MM.1S (cell line): ENCODE results near the gene MTO1.
A peak's percentile ranks its signal among the peaks of the same experiment; 100 is the strongest.

Source experiments
- DNase-seq: peaks from one replicate; pipeline ENCODE4 v3.0.0-alpha.2; 2015
- H2AFZ ChIP-seq: fragments of 300-600 bp; sonication (generic); 2 replicates; pipeline ENCODE4 v1.6.0; 2016; ENCODE audit warnings: antibody characterized with exemption, low read length
- H3F3A ChIP-seq: fragments of 300-600 bp; sonication (generic); 2 replicates; pipeline ENCODE4 v1.6.1; 2016; ENCODE audit warnings: mild to moderate bottlenecking, antibody characterized with exemption, low read length, moderate library complexity, mixed read lengths; ENCODE audit not compliant: insufficient read depth
- H3K27ac ChIP-seq: fragments of 300-600 bp; sonication (generic); 2 replicates; pipeline ENCODE4 v1.5.1; 2016; ENCODE audit warnings: mild to moderate bottlenecking, low read length
- H3K27me3 ChIP-seq: fragments of 300-600 bp; sonication (generic); replicated peaks from 2 replicates; pipeline ENCODE4 v1.6.0; 2016; ENCODE audit warnings: low read length; ENCODE audit not compliant: insufficient read depth
- H3K36me3 ChIP-seq: fragments of 300-600 bp; sonication (generic); replicated peaks from 2 replicates; pipeline ENCODE4 v1.6.1; 2016; ENCODE audit warnings: mild to moderate bottlenecking, low read length, mixed read lengths; ENCODE audit not compliant: insufficient read depth
- H3K4me1 ChIP-seq: fragments of 300-600 bp; sonication (generic); 2 replicates; pipeline ENCODE4 v1.6.1; 2016; ENCODE audit warnings: low read length, mixed read lengths
- H3K4me2 ChIP-seq: fragments of 300-600 bp; sonication (generic); 2 replicates; pipeline ENCODE4 v1.6.0; 2016; ENCODE audit warnings: low read depth, low read length
- H3K4me3 ChIP-seq: fragments of 300-600 bp; sonication (generic); 2 replicates; pipeline ENCODE4 v1.5.1; 2016; ENCODE audit warnings: low read length, mixed read lengths
- H3K79me2 ChIP-seq: fragments of 300-600 bp; sonication (generic); 2 replicates; pipeline ENCODE4 v1.6.1; 2016; ENCODE audit warnings: mixed run types, low read length, mixed read lengths
- H3K9ac ChIP-seq: fragments of 300-600 bp; sonication (generic); 2 replicates; pipeline ENCODE4 v1.6.1; 2016; ENCODE audit warnings: low read length, mixed read lengths
- H3K9me2 ChIP-seq: fragments of 300-600 bp; sonication (generic); replicated peaks from 2 replicates; pipeline ENCODE4 v1.6.1; 2016; ENCODE audit warnings: mild to moderate bottlenecking, low read length, mixed read lengths; ENCODE audit not compliant: insufficient read depth
- H3K9me3 ChIP-seq: fragments of 300-600 bp; sonication (generic); replicated peaks from 2 replicates; pipeline ENCODE4 v1.6.1; 2016; ENCODE audit warnings: mild to moderate bottlenecking, low read length, mixed read lengths; ENCODE audit not compliant: insufficient read depth
- H4K20me1 ChIP-seq: fragments of 300-600 bp; sonication (generic); 2 replicates; pipeline ENCODE4 v1.6.1; 2016; ENCODE audit warnings: mild to moderate bottlenecking, low read length, moderate library complexity, mixed read lengths; ENCODE audit not compliant: insufficient read depth
- EZH2 ChIP-seq: fragments of 300-600 bp; sonication (generic); optimal IDR thresholded peaks from 2 replicates; pipeline ENCODE3; 2017; ENCODE audit warnings: low read depth, mild to moderate bottlenecking, antibody characterized with exemption, low read length, mixed read lengths
- EZH2phosphoT487 ChIP-seq: fragments of 300-600 bp; sonication (generic); IDR thresholded peaks from 2 replicates; pipeline ENCODE4 v1.6.1; 2018; ENCODE audit warnings: antibody characterized with exemption, low read length
- TF ChIP-seq, protein P1 (sequence below): fragments of 300-600 bp; sonication (generic); IDR thresholded peaks from 2 replicates; pipeline ENCODE4 v1.5.1; 2016; ENCODE audit warnings: antibody characterized with exemption, low read length, mixed read lengths

The MTO1 gene

DNA sequence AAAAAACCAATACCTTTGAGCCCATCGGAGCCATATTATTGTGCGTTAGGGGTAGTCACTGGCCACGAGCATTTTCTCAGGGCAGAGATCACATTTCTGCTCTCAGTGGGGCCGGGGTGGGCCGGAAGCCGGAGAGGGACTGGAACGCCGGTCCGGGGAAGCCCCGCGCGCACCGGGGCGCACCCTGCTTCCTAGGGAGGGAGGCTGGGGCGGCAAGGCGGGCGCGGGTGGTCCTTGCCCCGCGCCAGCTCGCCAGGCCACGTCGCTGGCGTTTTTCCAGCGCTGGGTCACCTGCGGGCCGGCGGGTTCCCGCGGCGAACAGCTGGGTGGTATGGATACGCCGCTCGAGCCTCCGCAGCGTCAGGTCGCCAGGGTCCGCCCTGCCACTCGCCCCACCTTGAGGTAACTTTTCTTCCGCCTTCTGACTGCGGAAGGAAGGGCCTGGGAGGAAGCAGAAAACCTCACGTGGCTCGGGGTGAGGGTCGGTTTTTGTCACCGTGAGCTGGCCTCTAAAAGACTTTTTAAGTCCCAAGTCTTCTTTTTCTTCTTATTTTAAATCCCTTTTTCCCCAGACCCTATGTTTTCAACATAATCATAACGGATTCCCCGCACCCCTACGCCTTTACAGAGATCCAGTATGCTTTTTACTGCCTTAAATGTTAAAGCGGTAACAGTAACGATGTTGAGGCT, 62.0 kb downstream of the MTO1 start:
- H4K20me1 ChIP-seq: peaks cover 16% of the 10 kb centered on the region
- H3K79me2 ChIP-seq: peaks cover 28% of the 10 kb centered on the region
- peak overlapping the region; percentile 90 for H3K4me3 ChIP-seq
- H3K4me2 ChIP-seq: peak overlapping the region; percentile 72
- H3K9me2 ChIP-seq: no peaks in the 10 kb centered on the region
- no peaks in the 10 kb centered on the region for H3K9me3 ChIP-seq
- no peak for TF ChIP-seq EZH2
- TF ChIP-seq, protein P1, sequence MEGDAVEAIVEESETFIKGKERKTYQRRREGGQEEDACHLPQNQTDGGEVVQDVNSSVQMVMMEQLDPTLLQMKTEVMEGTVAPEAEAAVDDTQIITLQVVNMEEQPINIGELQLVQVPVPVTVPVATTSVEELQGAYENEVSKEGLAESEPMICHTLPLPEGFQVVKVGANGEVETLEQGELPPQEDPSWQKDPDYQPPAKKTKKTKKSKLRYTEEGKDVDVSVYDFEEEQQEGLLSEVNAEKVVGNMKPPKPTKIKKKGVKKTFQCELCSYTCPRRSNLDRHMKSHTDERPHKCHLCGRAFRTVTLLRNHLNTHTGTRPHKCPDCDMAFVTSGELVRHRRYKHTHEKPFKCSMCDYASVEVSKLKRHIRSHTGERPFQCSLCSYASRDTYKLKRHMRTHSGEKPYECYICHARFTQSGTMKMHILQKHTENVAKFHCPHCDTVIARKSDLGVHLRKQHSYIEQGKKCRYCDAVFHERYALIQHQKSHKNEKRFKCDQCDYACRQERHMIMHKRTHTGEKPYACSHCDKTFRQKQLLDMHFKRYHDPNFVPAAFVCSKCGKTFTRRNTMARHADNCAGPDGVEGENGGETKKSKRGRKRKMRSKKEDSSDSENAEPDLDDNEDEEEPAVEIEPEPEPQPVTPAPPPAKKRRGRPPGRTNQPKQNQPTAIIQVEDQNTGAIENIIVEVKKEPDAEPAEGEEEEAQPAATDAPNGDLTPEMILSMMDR: no peak
- no peak for TF ChIP-seq EZH2phosphoT487
- H3F3A ChIP-seq: peaks cover 48% of the 10 kb centered on the region
- peak; percentile 79 for DNase-seq
- peak overlapping the region; percentile 92 for H3K27ac ChIP-seq
- peaks cover 18% of the 10 kb centered on the region for H3K36me3 ChIP-seq
- peak overlapping the region; percentile 92 for H3K9ac ChIP-seq
- 0 out of 2 replicates have a peak, but pooled peaks cover 5% of the 10 kb centered on the region for H3K4me1 ChIP-seq
- peak overlapping the region; percentile 69 for H2AFZ ChIP-seq
- no peaks in the 10 kb centered on the region for H3K27me3 ChIP-seq

DNA sequence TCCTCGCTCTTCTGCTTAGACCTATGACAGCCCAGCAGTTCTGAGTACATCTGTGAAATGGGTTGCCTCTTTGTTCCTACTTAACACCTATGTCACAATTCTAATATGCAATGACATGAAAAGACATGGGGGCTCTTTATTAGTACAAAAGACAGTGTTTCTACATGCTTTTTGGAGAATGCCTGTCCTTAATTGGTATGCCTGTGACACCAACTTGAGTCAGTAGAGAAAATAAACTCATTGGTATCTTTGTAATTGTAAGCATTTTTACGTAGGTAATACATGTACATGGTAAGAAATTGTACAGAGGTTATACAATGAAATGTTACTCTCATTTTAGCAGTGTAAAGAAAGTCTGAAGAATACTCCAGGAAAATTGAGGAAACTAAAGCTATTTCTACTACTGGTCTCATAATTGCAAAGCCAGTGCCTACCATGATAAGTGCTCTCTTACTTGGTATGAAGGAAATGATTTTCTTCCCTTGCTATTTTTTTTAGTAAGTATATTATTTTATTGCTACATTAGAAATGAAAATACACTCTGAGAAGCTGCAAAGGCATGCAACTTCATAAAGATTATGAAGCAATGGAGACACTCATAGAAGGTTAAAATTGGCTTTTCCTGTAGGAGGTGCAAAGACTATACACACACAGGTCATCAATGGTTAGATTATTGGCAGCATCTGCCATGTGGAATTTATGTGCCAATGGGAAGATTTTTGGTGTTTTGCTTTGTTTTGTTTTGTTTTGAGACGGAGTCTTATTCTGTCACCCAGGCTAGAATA, 64.2 kb downstream of the MTO1 start:
- Histone ChIP-seq H3K79me2 (peaks cover 7% of the 10 kb centered on the region), H3K4me1 (0 out of 2 replicates have a peak, but pooled peaks cover 5% of the 10 kb centered on the region), H3K4me3 (no peak overlapping the region), H3K9me2 (no peaks in the 10 kb centered on the region), H2AFZ (no peak overlapping the region), H3K9ac (no peak overlapping the region), H4K20me1 (no peaks in the 10 kb centered on the region), H3K9me3 (no peaks in the 10 kb centered on the region), H3K27me3 (no peaks in the 10 kb centered on the region), H3K36me3 (no peaks in the 10 kb centered on the region), H3F3A (peaks cover 28% of the 10 kb centered on the region), H3K27ac (no peak overlapping the region), H3K4me2 (no peak overlapping the region)
- no peak for DNase-seq
- TF ChIP-seq EZH2 (no peak), EZH2phosphoT487 (no peak)
- TF ChIP-seq, protein P1: no peak

DNA sequence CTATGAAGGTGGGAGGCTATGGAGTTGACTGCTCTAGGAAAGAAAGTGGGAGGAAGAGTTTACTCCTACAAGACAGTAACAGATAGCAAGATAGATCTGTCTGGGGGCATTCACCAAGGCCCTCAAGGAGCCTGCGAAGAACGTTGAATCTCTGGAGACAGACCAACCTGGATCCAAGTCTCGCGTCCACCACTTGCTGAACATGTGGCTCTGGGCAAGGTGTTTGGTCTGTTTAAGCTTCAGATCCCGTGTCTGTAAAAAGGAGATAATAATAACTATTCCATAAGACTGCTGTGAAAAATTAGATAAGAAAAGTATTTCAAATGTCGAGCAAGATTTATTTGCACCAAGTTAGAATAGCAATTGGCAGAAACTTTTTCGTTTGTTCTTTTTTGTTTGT, 67.4 kb downstream of the MTO1 start:
- Histone ChIP-seq H3K4me2 (no peak overlapping the region), H3K9me3 (no peaks in the 10 kb centered on the region), H3F3A (0 out of 2 replicates have a peak, but pooled peaks cover 4% of the 10 kb centered on the region), H3K9me2 (no peaks in the 10 kb centered on the region), H3K36me3 (no peaks in the 10 kb centered on the region), H2AFZ (no peak overlapping the region), H3K4me3 (no peak overlapping the region), H3K27ac (no peak overlapping the region), H3K27me3 (no peaks in the 10 kb centered on the region), H3K4me1 (0 out of 2 replicates have a peak, but pooled peaks cover 4% of the 10 kb centered on the region), H3K9ac (no peak overlapping the region), H4K20me1 (no peaks in the 10 kb centered on the region), H3K79me2 (no peaks in the 10 kb centered on the region)
- TF ChIP-seq EZH2phosphoT487: no peak
- TF ChIP-seq, protein P1: no peak
- no peak for TF ChIP-seq EZH2
- DNase-seq: no peak
